ENCODE results near the gene AKR7A3.

GRCh38 chr1:19239876-19240275 is 48.7 kb downstream of the AKR7A3 start:
- no peak for TF ChIP-seq CTCF (IDR thresholded peaks at IDR 0.05)
- no peak for TF ChIP-seq POLR2A (IDR thresholded peaks at IDR 0.05)
